IMR-90 (cell line): ENCODE measurements around the gene KRT73. TPM values are rescaled to one million over a fixed set of nuclear protein-coding genes. Genes with fewer than 3 reads are reported as not detected.

Experiments used
- ATAC-seq: fragments of 200-7000 bp; cut with Tn5 transposase; 2 replicates; pipeline ENCODE4 v1.9.1; 2020; ENCODE audit warnings: low read depth, mild to moderate bottlenecking, moderate library complexity
- BruUV-seq: library from RNA; stranded (reverse); fragments of 400-500 nt; replicated peaks from 2 replicates; lab custom pipeline; 2021; lab: Mats Ljungman, UMichigan
- CTCF ChIA-PET: fragments of 300-600 bp; formaldehyde crosslinking; extraction: SDS; loops from one replicate; lab custom pipeline; 2021; ENCODE audit warnings: antibody characterized with exemption; lab: Yijun Ruan, JAX
- POLR2A ChIA-PET: fragments of 300-600 bp; sonication (Branson Sonifier 250); formaldehyde crosslinking; loops from one replicate; lab custom pipeline; 2022; ENCODE audit warnings: antibody characterized with exemption; ENCODE audit not compliant: unreplicated experiment; lab: Charles Lee
- DNase-seq: peaks from one replicate; pipeline ENCODE4 v3.0.0; 2013
- H2AFZ ChIP-seq: replicated peaks from 2 replicates; pipeline ENCODE3; 2013; ENCODE audit warnings: low read length, mild to moderate bottlenecking; ENCODE audit not compliant: poor library complexity
- H2AK5ac ChIP-seq: 2 replicates; pipeline ENCODE4 v1.6.1; 2013; ENCODE audit warnings: low read depth, low read length, inconsistent platforms
- H2AK9ac ChIP-seq: replicated peaks from 2 replicates; pipeline ENCODE3; 2013; ENCODE audit warnings: mild to moderate bottlenecking, low read depth, low read length, moderate library complexity; ENCODE audit not compliant: poor library complexity
- H2BK120ac ChIP-seq: 2 replicates; pipeline ENCODE4 v1.6.1; 2013; ENCODE audit warnings: low read depth, low read length, inconsistent platforms
- H2BK15ac ChIP-seq: 3 replicates; pipeline ENCODE4 v1.6.1; 2013; ENCODE audit warnings: low read depth, low read length, inconsistent platforms
- H2BK20ac ChIP-seq: 2 replicates; pipeline ENCODE4 v1.6.1; 2013; ENCODE audit warnings: low read depth, mild to moderate bottlenecking, inconsistent platforms, low read length, moderate library complexity
- H2BK5ac ChIP-seq: 2 replicates; pipeline ENCODE4 v1.6.1; 2013; ENCODE audit warnings: mild to moderate bottlenecking, low read depth, low read length, inconsistent platforms; ENCODE audit not compliant: poor library complexity, severe bottlenecking
- H3K14ac ChIP-seq: replicated peaks from 2 replicates; pipeline ENCODE4 v1.6.1; 2013; ENCODE audit warnings: low read depth, low read length, inconsistent platforms
- H3K18ac ChIP-seq: 2 replicates; pipeline ENCODE4 v1.6.1; 2013; ENCODE audit warnings: low read depth, low read length, control low read depth
- H3K23ac ChIP-seq: 2 replicates; pipeline ENCODE4 v1.6.1; 2013; ENCODE audit warnings: low read depth, low read length, inconsistent platforms
- H3K27ac ChIP-seq: 2 replicates; pipeline ENCODE4 v1.5.1; 2013; ENCODE audit warnings: mild to moderate bottlenecking, control low read depth, low read length; ENCODE audit not compliant: insufficient read depth
- H3K27me3 ChIP-seq: 2 replicates; pipeline ENCODE4 v1.6.1; 2013; ENCODE audit warnings: low read length; ENCODE audit not compliant: control insufficient read depth, insufficient read depth
- H3K36me3 ChIP-seq: 2 replicates; pipeline ENCODE4 v1.6.1; 2013; ENCODE audit warnings: low read length, mixed read lengths; ENCODE audit not compliant: control insufficient read depth, insufficient read depth
- H3K4ac ChIP-seq: 2 replicates; pipeline ENCODE4 v1.6.1; 2013; ENCODE audit warnings: low read depth, low read length, inconsistent platforms
- H3K4me1 ChIP-seq: 2 replicates; pipeline ENCODE4 v1.6.1; 2013; ENCODE audit warnings: low read length, mixed read lengths; ENCODE audit not compliant: control insufficient read depth, insufficient read depth
- H3K4me2 ChIP-seq: 2 replicates; pipeline ENCODE4 v1.6.1; 2013; ENCODE audit warnings: low read depth, mild to moderate bottlenecking, control low read depth, low read length, moderate library complexity
- H3K4me3 ChIP-seq: 2 replicates; pipeline ENCODE4 v1.5.1; 2013; ENCODE audit warnings: low read depth, mild to moderate bottlenecking, control low read depth, low read length, moderate library complexity; ENCODE audit not compliant: insufficient read depth
- H3K56ac ChIP-seq: 2 replicates; pipeline ENCODE4 v1.6.1; 2013; ENCODE audit warnings: low read length, inconsistent platforms; ENCODE audit not compliant: insufficient read depth; ENCODE audit errors: extremely low read depth
- H3K79me1 ChIP-seq, 2 experiments: 2 replicates each; pipeline ENCODE4 v1.6.1; 2013; ENCODE audit warnings: low read length in 2 of 2, inconsistent platforms in 1 of 2, low read depth in 1 of 2
- H3K9ac ChIP-seq: 2 replicates; pipeline ENCODE4 v1.6.1; 2013; ENCODE audit warnings: low read depth, low read length, control low read depth
- H3K9me1 ChIP-seq: 2 replicates; pipeline ENCODE4 v1.6.1; 2013; ENCODE audit warnings: low read length, inconsistent platforms; ENCODE audit not compliant: insufficient read depth
- H3K9me3 ChIP-seq: 2 replicates; pipeline ENCODE4 v1.6.1; 2013; ENCODE audit warnings: low read length; ENCODE audit not compliant: control insufficient read depth, insufficient read depth
- H4K20me1 ChIP-seq: 2 replicates; pipeline ENCODE4 v1.6.1; 2013; ENCODE audit warnings: low read length, inconsistent platforms; ENCODE audit not compliant: insufficient read depth
- H4K5ac ChIP-seq: 2 replicates; pipeline ENCODE4 v1.6.1; 2013; ENCODE audit warnings: mild to moderate bottlenecking, low read depth, low read length, control low read depth
- H4K8ac ChIP-seq, 2 experiments: 2 replicates each; pipeline ENCODE4 v1.6.1; 2013; ENCODE audit warnings: low read depth in 2 of 2, low read length in 2 of 2, control low read depth in 1 of 2, inconsistent platforms in 1 of 2
- H4K91ac ChIP-seq: 2 replicates; pipeline ENCODE4 v1.6.1; 2013; ENCODE audit warnings: low read depth, low read length, inconsistent platforms; ENCODE audit not compliant: insufficient read depth
- CEBPB ChIP-seq: IDR thresholded peaks from 2 replicates; pipeline ENCODE4 v1.6.1; 2012; ENCODE audit warnings: low read depth, low read length, improper control_type of control experiment
- RAD21 ChIP-seq: IDR thresholded peaks from 2 replicates; pipeline ENCODE4 v1.6.1; 2012; ENCODE audit warnings: low read length, improper control_type of control experiment
- RCOR1 ChIP-seq: IDR thresholded peaks from 2 replicates; pipeline ENCODE4 v1.6.1; 2012; ENCODE audit warnings: mild to moderate bottlenecking, low read length, improper control_type of control experiment; ENCODE audit not compliant: insufficient replicate concordance
- WGBS, 2 experiments: methylation state at CpG; one replicate each; pipeline versions ENCODE4 v1.1.5 to v1.1.7; 2013; ENCODE audit warnings: missing lambda C conversion rate in 2 of 2; ENCODE audit not compliant: insufficient read length in 1 of 2; ENCODE audit errors: extremely low coverage in 2 of 2; 5-methylcytosine and 5-hydroxymethylcytosine counted together
- dilution Hi-C: fragments of 300-500 bp; cut with HindIII; formaldehyde crosslinking; loops from one replicate; pipeline ENCODE4 v1.14.3; 2018; ENCODE audit warnings: low sequenced_read_pairs; ENCODE audit not compliant: unreplicated experiment
- in situ Hi-C: fragments of 300-500 bp; cut with MboI; formaldehyde crosslinking; loops from 3 replicates; pipeline ENCODE4 v1.14.3; 2019; ENCODE audit warnings: low sequenced_read_pairs, inconsistent platforms, mixed read lengths
- intact Hi-C: fragments of 100-400 bp; cut with micrococcal nuclease; formaldehyde crosslinking; loops from 2 replicates; pipeline ENCODE4 v1.10.0; 2022
- polyA plus RNA-seq, 3 experiments: library from polyadenylated mRNA; depleted of rRNA; stranded (reverse); fragments of >200 nt; gene quantifications; 2 replicates each; pipeline ENCODE4 v1.2.3, GENCODE V29; 2012; ENCODE audit warnings: low replicate concordance in 1 of 3
- total RNA-seq: library from RNA; depleted of rRNA; stranded (reverse); fragments of >200 nt; gene quantifications from 2 replicates; pipeline ENCODE4 v1.2.3, GENCODE V29; 2012

The KRT73 gene
- total and polyA plus RNA-seq, 2 of the 4 experiments (the other 2 are of a cell fraction), result not detected

GRCh38 chr12:52575256-52575655 lies 43.1 kb downstream of the KRT73 start:
- Histone ChIP-seq H3K4me1 (no peaks in the 10 kb centered on the region), H3K9me1 (no peaks in the 10 kb centered on the region), H3K36me3 (no peaks in the 10 kb centered on the region), H2BK120ac (no peak overlapping the region), H3K9me3 (no peaks in the 10 kb centered on the region), H2AK5ac (no peak overlapping the region), H2BK20ac (no peak overlapping the region), H3K14ac (no peak overlapping the region), H3K56ac (no peak overlapping the region), H2AFZ (no peak overlapping the region), H3K27me3 (peaks cover 52% of the 10 kb centered on the region), H4K5ac (no peak overlapping the region), H2BK5ac (no peak overlapping the region), H3K27ac (no peak overlapping the region), H3K4me2 (no peak overlapping the region), H3K79me1 (no peaks in the 10 kb centered on the region), H4K20me1 (no peaks in the 10 kb centered on the region), H3K4me3 (no peak overlapping the region), H3K23ac (no peak overlapping the region), H2BK15ac (no peak overlapping the region), H3K18ac (no peak overlapping the region), H4K8ac (no peak overlapping the region), H2AK9ac (no peak overlapping the region), H4K91ac (no peak overlapping the region), H3K4ac (no peak overlapping the region), H3K9ac (no peak overlapping the region)
- no peak for ATAC-seq
- dilution Hi-C loops, result no loop called here
- in situ Hi-C loops, result no loop called here
- no TSS peak for BruUV-seq
- DNase-seq, result no peak
- ChIA-PET POLR2A (no interaction called here), CTCF (no interaction called here)
- intact Hi-C loops, result no loop called here
- no peak for TF ChIP-seq RAD21
- TF ChIP-seq CEBPB, result no peak
- TF ChIP-seq RCOR1, result no peak
- 40% methylated on average over 1 of the region's 9 CpGs; no CpG with 5 or more reads in 1 of the 2 experiments for WGBS, 2 experiments
